ENCODE measurements around the gene PRAMEF6.
"Not testable (repeated sequence)": the region's sequence is repeated elsewhere in the genome, so short reads cannot be mapped to it uniquely, and the experiment has no call there.

The PRAMEF6 gene

DNA sequence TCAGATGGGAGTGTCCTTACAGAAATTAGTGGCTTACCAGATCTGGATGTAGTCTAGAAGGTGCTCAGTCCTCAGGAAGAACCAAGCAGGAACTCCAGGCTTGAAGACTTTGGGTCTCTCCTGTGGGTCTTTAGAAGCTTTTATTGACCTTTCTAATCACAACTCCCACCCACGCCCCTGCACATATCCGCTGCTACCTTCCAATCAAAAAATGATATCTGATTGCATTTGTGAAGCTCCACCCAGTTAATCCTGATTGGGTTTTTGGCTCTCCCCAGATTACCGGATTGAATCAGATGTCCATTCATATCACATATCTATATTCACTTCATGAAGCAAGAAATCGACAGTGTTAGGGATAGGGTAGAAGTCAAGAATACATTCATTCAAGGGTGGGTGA is at the start of gene PRAMEF6:
PRAMEF6 (minus strand) TSS at position 101 of the 400 bp plus-strand sequence. CDS start 5,062 bp downstream, outside the sequence.
- DNase-seq (ENCODE audit: low spot score); H3K27ac ChIP-seq; H3K4me3 ChIP-seq: not testable (repeated sequence)

GRCh38 chr1:12924368-12924767 is 23.0 kb downstream of the PRAMEF6 start:
- not testable (repeated sequence) for H3K4me3 ChIP-seq; DNase-seq (ENCODE audit: low spot score)

GRCh38 chr1:12921749-12922148 is 25.6 kb downstream of the PRAMEF6 start:
- not testable (repeated sequence) for DNase-seq (ENCODE audit: low spot score); H3K27ac ChIP-seq; H3K4me3 ChIP-seq

More at GRCh38 chr1:12924368-12924767, 23.0 kb downstream of the PRAMEF6 start:
- H3K27ac ChIP-seq, result not testable (repeated sequence)

DNA sequence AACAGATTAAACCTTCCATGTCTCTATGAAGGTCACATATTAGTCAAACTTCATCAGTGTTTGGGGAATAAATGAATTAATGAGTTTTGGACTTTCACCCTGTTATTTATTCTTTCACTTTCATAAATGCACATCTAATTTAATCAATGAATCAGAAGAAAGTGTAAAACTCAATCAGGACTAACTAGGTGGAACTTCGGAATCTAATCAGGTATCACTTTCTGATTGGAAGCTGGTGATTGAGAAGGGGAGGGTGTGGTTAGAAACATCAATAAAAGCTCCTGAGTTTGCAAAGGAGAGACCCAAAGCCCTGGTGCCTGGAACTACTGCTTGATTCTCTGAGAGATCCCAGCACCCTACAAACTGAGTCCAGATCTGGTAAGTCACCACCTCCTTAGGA is 31.1 kb downstream of the PRAMEF6 start, which contains the start of gene PRAMEF7:
PRAMEF7 (plus strand) TSS at position 301 of the 400 bp plus-strand sequence. CDS start 1,083 bp downstream, outside the sequence.
- not testable (repeated sequence) for H3K27ac ChIP-seq; DNase-seq (ENCODE audit: low spot score); H3K4me3 ChIP-seq

- DNase-seq (ENCODE audit: low spot score); H3K4me3 ChIP-seq; H3K27ac ChIP-seq: not testable (repeated sequence)
These were observed 43.4 kb downstream of the PRAMEF6 start for GRCh38 chr1:12903793-12904572.

- H3K4me3 ChIP-seq; H3K27ac ChIP-seq; DNase-seq (ENCODE audit: low spot score): not testable (repeated sequence)
These were observed 48.2 kb downstream of the PRAMEF6 start for GRCh38 chr1:12899186-12899585.

DNA sequence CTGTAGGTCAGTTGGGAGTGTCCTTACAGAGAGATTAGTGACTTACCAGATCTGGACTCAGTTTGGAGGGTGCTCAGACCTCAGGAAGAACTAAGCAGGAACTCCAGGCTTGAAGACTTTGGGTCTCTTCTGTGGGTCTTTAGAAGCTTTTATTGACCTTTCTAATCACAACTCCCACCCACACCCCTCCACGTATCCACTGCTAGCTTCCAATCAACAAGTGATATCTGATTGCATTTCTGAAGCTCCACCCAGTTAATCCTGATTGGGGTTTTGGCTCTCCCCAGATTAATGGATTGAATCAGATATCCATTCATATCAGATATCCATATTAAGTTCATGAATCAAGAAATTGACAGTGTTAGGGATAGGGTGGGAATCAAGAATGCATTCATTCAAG is 49.2 kb downstream of the PRAMEF6 start, which contains the start of gene PRAMEF10:
PRAMEF10 (minus strand) TSS at position 101 of the 400 bp plus-strand sequence. CDS start 2,423 bp downstream, outside the sequence.
- not testable (repeated sequence) for DNase-seq (ENCODE audit: low spot score); H3K27ac ChIP-seq; H3K4me3 ChIP-seq

All from coronary artery (tissue), 2 donors.